Mesothelial cell of epicardium (in vitro differentiated cells): ENCODE measurements around the gene MPPED1. TPM values are rescaled to one million over a fixed set of nuclear protein-coding genes. Genes with fewer than 3 reads are reported as not detected.

Experiments used
- DNase-seq, 2 experiments: peaks; one replicate each; pipeline ENCODE4 v3.0.0; 2021; ENCODE audit warnings: low spot score in 2 of 2; ENCODE audit not compliant: unreplicated experiment in 2 of 2
- H3K27ac Mint-ChIP-seq: 2 replicates; pipeline ENCODE4 v1.8.0; 2021; ENCODE audit warnings: mixed read lengths
- H3K27me3 Mint-ChIP-seq: 2 replicates; pipeline ENCODE4 v1.8.0; 2021; ENCODE audit warnings: low read depth, mixed read lengths
- H3K36me3 Mint-ChIP-seq: 2 replicates; pipeline ENCODE4 v1.8.0; 2021; ENCODE audit warnings: mixed read lengths
- H3K4me1 Mint-ChIP-seq: 2 replicates; pipeline ENCODE4 v1.8.0; 2021; ENCODE audit warnings: mixed read lengths
- H3K4me3 Mint-ChIP-seq: 2 replicates; pipeline ENCODE4 v1.8.0; 2021; ENCODE audit warnings: mild to moderate bottlenecking, moderate library complexity, mixed read lengths
- H3K9me3 Mint-ChIP-seq: 2 replicates; pipeline ENCODE4 v1.8.0; 2021; ENCODE audit warnings: mixed read lengths
- total RNA-seq: library from RNA; stranded (reverse); gene quantifications from 3 replicates; pipeline ENCODE4 v1.2.1, GENCODE V29; 2021
- TF ChIP-seq, protein P1 (sequence below): fragments of 200-600 bp; sonication (generic); IDR thresholded peaks from one replicate; pipeline ENCODE4 v1.5.0; 2021; ENCODE audit warnings: antibody characterized with exemption; ENCODE audit not compliant: unreplicated experiment

MPPED1 gene
- total RNA-seq, 1 donor from 2014 or later = 0.76 TPM

- no peak for DNase-seq
- Mint-ChIP-seq H3K9me3 (peaks cover 19% of the 10 kb centered on the region), H3K27ac (no peak overlapping the region), H3K27me3 (peaks cover 63% of the 10 kb centered on the region), H3K36me3 (no peaks in the 10 kb centered on the region), H3K4me1 (no peaks in the 10 kb centered on the region), H3K4me3 (no peak overlapping the region)
- TF ChIP-seq, protein P1, sequence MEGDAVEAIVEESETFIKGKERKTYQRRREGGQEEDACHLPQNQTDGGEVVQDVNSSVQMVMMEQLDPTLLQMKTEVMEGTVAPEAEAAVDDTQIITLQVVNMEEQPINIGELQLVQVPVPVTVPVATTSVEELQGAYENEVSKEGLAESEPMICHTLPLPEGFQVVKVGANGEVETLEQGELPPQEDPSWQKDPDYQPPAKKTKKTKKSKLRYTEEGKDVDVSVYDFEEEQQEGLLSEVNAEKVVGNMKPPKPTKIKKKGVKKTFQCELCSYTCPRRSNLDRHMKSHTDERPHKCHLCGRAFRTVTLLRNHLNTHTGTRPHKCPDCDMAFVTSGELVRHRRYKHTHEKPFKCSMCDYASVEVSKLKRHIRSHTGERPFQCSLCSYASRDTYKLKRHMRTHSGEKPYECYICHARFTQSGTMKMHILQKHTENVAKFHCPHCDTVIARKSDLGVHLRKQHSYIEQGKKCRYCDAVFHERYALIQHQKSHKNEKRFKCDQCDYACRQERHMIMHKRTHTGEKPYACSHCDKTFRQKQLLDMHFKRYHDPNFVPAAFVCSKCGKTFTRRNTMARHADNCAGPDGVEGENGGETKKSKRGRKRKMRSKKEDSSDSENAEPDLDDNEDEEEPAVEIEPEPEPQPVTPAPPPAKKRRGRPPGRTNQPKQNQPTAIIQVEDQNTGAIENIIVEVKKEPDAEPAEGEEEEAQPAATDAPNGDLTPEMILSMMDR = no peak
Measured at GRCh38 chr22:43457002-43457401, 45.2 kb downstream of the MPPED1 start.

DNA sequence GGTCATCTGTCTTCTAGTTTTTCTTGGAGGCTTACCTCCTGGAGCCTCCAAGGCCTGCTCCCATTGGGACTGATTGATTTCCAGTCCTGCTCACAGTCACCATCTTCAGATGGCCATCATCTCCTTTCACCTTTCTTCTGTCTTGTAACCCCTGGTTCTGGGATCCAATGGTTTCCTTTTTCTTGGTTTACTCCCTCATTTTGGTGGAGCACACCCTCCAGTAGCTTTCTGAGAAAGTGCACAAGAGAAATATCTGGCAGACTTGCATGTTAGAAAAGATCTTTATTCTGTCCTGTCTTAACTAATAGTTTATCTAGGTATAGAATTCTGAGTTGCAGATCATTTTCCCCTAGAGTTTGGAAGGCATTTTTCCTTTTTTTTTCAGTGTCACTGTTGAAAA lies 50.9 kb downstream of the MPPED1 start:
- H3K4me1 Mint-ChIP-seq = no peaks in the 10 kb centered on the region
- TF ChIP-seq, protein P1 = no peak
- no peak overlapping the region for H3K27ac Mint-ChIP-seq
- peaks cover 50% of the 10 kb centered on the region for H3K27me3 Mint-ChIP-seq
- no peaks in the 10 kb centered on the region for H3K36me3 Mint-ChIP-seq
- no peak for DNase-seq
- H3K4me3 Mint-ChIP-seq = no peak overlapping the region
- H3K9me3 Mint-ChIP-seq = peaks cover 29% of the 10 kb centered on the region

DNA sequence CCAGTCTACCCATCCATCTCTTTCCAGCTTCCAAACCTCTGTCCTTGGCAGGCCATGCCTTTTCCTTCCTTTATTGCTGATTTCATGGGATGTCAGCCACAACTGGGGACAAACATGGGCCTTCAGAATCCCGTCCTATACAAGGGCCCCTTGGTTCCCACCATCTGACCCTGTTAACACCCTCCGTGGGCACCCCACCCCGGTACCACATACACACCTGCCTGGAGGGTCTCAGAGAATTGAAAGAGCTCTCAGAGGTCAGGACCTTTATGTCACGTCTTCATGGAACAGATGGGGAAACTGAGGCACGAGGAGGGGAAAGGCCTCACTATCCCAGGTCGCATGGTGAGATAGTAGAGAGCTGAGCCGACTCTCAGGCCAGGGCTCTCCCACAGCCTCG lies 53.0 kb downstream of the MPPED1 start:
- DNase-seq = no peak
- no peak overlapping the region for H3K4me3 Mint-ChIP-seq
- peaks cover 25% of the 10 kb centered on the region for H3K9me3 Mint-ChIP-seq
- no peaks in the 10 kb centered on the region for H3K36me3 Mint-ChIP-seq
- TF ChIP-seq, protein P1 = no peak
- H3K27ac Mint-ChIP-seq = no peak overlapping the region
- no peaks in the 10 kb centered on the region for H3K4me1 Mint-ChIP-seq
- peaks cover 54% of the 10 kb centered on the region for H3K27me3 Mint-ChIP-seq

GRCh38 chr22:43465291-43466015 lies 53.6 kb downstream of the MPPED1 start:
- Mint-ChIP-seq H3K27me3 (peaks cover 58% of the 10 kb centered on the region), H3K36me3 (no peaks in the 10 kb centered on the region), H3K4me1 (no peaks in the 10 kb centered on the region), H3K27ac (no peak overlapping the region), H3K4me3 (no peak overlapping the region), H3K9me3 (peaks cover 24% of the 10 kb centered on the region)
- TF ChIP-seq, protein P1 = no peak
- DNase-seq = no peak

DNA sequence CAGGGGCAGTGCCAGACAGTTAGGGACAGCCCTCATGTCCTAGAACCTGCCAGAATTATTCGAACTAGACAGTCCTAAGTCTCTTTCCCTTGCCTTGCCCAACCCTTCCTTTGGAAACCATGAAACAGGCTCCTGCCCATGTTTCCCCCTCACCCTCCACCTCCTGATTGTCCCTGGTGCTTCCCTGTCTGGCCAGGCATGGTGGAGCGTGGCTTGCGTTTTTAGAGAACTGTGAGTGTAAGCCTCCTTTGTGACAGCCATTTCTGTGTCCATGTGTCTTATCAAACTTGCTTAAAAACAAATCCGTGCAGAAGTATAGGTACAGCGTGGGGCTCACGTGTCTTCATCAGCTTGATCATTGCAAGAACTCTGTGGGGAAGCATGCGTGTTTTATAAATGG lies 54.9 kb downstream of the MPPED1 start:
- TF ChIP-seq, protein P1 = no peak
- Mint-ChIP-seq H3K27me3 (peaks cover 65% of the 10 kb centered on the region), H3K4me1 (no peaks in the 10 kb centered on the region)

More for the DNA sequence above, 54.9 kb downstream of the MPPED1 start:
- Mint-ChIP-seq H3K9me3 (peaks cover 13% of the 10 kb centered on the region), H3K27ac (no peak overlapping the region), H3K4me3 (no peak overlapping the region), H3K36me3 (no peaks in the 10 kb centered on the region)
- no peak for DNase-seq
